Fibroblast of the aortic adventitia (primary cell): Measurements from ENCODE around the gene IGF2. TPM values are rescaled to one million over a fixed set of nuclear protein-coding genes. Genes with fewer than 3 reads are reported as not detected.
"Not testable (repeated sequence)": the region's sequence is repeated elsewhere in the genome, so short reads cannot be mapped to it uniquely, and the experiment has no call there.

Experiments used
- DNase-seq: peaks from one replicate; pipeline ENCODE4 v3.0.0-alpha.2; 2010; ENCODE audit warnings: low read depth
- H3K4me3 ChIP-seq: 2 replicates; pipeline ENCODE4 v1.5.1; 2011; ENCODE audit warnings: low read depth, mild to moderate bottlenecking, control low read depth, low read length, moderate library complexity
- total RNA-seq: library from RNA; depleted of rRNA; stranded (reverse); fragments of >200 nt; gene quantifications from 2 replicates; pipeline ENCODE4 v1.2.3, GENCODE V29; 2012; ENCODE audit warnings: low replicate concordance
- TF ChIP-seq, protein P1 (sequence below): IDR thresholded peaks from 2 replicates; pipeline ENCODE4 v1.5.1; 2011; ENCODE audit warnings: mild to moderate bottlenecking, low read length, control low read depth, inconsistent platforms; ENCODE audit not compliant: insufficient read depth

The IGF2 gene
- total RNA-seq, 1 donor = 3.3 TPM

GRCh38 chr11:2182075-2182474 lies 42.9 kb upstream of the IGF2 start:
- TF ChIP-seq, protein P1, sequence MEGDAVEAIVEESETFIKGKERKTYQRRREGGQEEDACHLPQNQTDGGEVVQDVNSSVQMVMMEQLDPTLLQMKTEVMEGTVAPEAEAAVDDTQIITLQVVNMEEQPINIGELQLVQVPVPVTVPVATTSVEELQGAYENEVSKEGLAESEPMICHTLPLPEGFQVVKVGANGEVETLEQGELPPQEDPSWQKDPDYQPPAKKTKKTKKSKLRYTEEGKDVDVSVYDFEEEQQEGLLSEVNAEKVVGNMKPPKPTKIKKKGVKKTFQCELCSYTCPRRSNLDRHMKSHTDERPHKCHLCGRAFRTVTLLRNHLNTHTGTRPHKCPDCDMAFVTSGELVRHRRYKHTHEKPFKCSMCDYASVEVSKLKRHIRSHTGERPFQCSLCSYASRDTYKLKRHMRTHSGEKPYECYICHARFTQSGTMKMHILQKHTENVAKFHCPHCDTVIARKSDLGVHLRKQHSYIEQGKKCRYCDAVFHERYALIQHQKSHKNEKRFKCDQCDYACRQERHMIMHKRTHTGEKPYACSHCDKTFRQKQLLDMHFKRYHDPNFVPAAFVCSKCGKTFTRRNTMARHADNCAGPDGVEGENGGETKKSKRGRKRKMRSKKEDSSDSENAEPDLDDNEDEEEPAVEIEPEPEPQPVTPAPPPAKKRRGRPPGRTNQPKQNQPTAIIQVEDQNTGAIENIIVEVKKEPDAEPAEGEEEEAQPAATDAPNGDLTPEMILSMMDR = no peak
- DNase-seq = no peak
- H3K4me3 ChIP-seq = no peak overlapping the region

- no peak overlapping the region for H3K4me3 ChIP-seq
- TF ChIP-seq, protein P1 = no peak
- no peak for DNase-seq
Observed at GRCh38 chr11:2180789-2181370, 41.7 kb upstream of the IGF2 start.

- DNase-seq = no peak
- TF ChIP-seq, protein P1 = no peak
- H3K4me3 ChIP-seq = no peak overlapping the region
Observed at GRCh38 chr11:2180347-2180746, 41.2 kb upstream of the IGF2 start.

- TF ChIP-seq, protein P1 = no peak
Observed at GRCh38 chr11:2179516-2179915, 40.3 kb upstream of the IGF2 start.

DNA sequence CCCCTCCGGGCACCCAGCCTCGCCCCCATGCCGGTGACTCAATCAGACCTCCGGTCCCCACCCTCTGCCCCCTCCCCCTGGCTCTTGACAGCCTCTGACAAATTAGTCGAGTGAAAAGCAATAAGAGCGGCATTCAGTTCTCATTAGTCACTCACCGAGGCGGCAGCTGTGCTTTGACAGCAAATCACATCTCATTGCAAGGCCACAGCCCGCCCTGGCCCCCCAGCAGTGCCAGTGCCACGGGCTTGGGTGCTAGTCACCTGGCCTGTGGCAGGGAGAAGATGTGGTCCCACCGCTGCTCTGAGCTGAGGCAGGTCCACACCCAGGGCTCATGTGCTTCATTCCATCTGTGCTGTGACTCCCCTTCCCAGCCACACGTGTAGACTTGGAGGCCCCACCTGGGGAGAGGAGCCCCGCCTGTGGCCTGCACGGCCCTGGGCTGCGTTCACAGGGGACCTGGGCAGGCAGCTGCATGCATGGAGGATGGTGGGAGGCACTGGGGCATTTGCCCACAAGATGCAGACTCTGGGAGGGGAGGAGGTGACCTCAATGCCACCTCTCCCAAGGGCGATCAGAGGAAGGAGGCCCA lies 39.8 kb upstream of the IGF2 start:
- no peak overlapping the region for H3K4me3 ChIP-seq
- DNase-seq = no peak
- TF ChIP-seq, protein P1 = no peak

More at GRCh38 chr11:2179516-2179915, 40.3 kb upstream of the IGF2 start:
- H3K4me3 ChIP-seq = no peak overlapping the region
- no peak for DNase-seq

DNA sequence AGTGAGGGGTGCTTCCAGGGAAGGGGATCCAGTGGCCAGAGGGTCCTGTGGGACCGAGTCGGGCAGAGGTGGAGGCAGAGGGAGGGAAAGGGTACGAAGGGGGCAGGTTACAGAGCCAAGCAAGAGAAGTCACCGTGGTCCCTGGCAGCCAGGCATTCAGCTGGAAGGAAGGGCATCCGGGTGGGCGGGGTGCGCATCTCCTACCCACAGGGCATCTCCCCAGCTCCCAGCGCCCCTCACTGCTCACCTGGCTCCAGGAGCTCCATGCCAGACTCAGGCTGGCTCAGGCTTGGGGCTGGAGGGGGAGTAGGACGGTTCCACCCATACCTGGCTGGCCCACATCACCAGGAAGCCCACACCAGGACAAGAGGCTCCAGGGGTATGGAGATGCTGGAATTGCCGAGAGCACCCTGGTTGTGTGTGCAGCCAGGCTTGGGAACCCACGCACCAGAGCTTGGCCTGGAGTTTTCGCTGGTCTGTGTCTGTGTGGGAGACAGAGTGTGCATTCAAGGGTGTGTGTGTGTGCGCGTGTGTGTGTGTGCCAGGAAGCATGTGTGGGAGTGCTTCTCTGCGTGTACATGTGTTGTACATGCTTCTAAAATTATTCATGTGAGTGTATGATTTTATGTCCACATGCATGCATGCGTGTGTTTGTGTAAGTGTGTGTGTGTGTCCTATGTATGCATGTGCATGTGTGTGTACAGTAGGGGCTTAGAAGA lies 39.0 kb upstream of the IGF2 start:
- not testable (repeated sequence) for DNase-seq, H3K4me3 ChIP-seq

- no peak for DNase-seq
- TF ChIP-seq, protein P1 = no peak
- H3K4me3 ChIP-seq = no peak overlapping the region
Observed at GRCh38 chr11:2177076-2177475, 37.9 kb upstream of the IGF2 start.
